GM12801 (cell line): ENCODE results near the gene CHTF18.

Experiments
- TF ChIP-seq, protein P1 (sequence below): IDR thresholded peaks from one replicate; pipeline ENCODE4 v1.5.1; 2011; ENCODE audit warnings: control low read depth; ENCODE audit not compliant: insufficient read length; ENCODE audit errors: extremely low read depth

The CHTF18 gene

DNA sequence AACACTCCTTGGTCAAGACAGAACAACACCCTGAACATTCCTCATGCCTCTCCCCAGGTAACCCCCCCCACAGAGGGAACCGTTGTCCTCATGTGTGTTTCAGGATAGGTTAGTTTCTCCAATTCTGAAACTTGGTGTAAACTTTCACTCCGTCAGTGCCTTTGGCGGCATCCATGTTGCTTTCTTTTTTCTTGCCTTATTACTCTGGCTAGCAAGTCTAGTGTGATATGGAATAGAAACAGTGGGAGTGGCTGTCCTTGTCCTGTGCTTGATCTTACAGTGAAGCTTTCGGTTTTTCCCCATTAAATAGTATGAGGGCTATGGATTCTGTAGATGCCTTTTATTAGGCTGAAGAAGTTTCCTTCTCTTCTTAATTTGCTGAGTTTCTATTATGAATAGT, 47.8 kb downstream of the CHTF18 start:
- TF ChIP-seq, protein P1, sequence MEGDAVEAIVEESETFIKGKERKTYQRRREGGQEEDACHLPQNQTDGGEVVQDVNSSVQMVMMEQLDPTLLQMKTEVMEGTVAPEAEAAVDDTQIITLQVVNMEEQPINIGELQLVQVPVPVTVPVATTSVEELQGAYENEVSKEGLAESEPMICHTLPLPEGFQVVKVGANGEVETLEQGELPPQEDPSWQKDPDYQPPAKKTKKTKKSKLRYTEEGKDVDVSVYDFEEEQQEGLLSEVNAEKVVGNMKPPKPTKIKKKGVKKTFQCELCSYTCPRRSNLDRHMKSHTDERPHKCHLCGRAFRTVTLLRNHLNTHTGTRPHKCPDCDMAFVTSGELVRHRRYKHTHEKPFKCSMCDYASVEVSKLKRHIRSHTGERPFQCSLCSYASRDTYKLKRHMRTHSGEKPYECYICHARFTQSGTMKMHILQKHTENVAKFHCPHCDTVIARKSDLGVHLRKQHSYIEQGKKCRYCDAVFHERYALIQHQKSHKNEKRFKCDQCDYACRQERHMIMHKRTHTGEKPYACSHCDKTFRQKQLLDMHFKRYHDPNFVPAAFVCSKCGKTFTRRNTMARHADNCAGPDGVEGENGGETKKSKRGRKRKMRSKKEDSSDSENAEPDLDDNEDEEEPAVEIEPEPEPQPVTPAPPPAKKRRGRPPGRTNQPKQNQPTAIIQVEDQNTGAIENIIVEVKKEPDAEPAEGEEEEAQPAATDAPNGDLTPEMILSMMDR = no peak

DNA sequence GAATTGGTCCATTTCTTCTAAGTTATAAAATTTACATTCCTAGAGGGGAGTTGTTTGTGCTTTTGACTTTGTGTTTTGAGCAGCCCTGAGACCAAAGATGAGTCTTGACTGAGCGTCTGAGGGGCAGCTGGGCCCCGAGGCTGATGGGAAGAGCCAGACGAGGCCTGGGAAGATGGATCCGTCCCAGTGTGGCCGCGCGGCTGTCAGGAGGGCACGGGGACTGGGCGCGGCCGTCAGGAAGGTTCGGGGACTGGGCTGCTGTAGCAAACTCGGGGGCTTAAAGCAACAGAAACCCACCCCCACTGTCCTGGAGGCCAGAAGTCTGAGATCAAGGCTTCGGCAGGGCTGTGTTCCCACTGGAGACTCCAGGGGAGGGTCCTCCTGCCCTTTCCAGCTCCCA, 50.3 kb downstream of the CHTF18 start:
- TF ChIP-seq, protein P1 = no peak

DNA sequence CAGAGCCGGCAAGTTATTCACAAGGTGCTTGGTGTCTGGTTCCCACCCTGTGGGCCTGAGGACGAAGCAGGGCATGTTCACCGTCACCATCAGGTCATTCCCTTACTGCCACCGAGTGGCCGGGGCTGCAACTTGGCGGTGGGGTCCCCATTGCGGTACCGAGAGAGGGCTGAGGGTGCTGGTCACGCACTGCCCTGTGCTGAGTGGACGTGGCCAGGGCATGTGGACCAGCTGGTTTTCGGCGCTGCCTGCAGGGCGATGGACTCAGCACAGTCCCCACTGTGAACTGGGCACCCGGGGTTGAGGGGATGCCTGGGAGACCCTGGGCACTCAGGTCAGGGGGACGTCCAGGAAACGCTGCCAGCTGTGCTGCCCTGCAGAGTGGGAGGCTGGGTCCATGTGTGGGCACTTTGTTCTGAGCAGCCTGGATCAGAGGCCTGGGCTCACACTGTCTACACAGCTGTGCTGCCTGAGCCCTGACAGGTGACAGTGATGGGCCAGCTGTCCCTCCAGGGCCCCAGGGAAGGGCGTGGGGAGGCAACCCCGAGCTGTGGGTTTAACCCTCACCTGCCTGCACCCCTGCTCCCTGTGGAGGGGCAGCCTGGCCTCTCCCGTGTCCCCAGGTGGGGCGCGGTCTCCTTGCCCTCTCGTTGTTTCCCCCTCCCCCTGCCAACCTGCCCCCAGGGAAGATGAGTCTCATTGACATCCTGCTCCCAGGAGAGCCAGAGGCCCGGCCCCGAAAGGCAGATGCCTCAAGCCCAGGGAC, 51.4 kb downstream of the CHTF18 start:
- TF ChIP-seq, protein P1 = no peak

DNA sequence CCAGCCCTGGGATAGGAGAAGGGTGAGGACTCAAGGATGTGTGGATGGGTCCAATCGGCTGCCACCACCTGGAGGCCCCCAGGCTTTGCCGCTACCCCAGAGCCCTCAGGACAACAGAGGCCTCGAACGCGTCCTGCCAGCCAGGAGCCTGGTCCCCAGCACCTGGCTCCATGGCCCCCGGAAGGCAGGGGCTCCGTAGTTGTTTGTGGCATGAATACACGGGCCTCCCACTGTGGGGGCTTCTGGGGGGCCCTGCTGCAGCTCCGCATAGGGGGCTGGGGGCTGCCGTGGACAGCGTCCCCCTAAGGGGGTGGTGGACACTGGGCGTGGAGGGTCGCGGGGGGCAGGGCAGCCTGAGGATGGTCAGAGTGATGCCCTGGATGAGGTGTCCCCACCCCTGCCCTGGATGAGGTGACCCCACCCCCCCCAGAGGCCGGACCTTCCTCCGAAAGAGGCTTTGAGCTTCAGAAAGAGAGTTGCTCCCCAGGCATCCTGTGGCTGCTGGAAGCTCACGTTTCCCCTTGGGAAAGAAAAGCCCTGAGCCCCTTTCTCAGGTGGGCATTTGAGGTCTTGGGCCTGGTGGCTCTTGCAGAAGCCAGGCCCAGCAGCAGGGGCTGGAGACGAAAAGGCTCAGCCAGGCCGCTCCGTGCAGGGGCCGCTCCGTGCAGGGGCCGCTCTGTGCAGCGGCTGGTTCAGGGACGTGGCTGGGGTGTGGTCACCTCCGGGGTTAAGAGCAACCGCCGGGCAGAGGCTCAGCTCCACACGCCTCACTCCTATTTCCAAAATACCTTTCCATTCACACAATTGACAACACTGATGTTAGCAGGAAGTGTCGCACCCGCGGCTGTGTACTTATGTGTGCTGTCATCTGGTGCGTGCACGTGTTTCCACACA, 52.4 kb downstream of the CHTF18 start:
- TF ChIP-seq, protein P1 = no peak

DNA sequence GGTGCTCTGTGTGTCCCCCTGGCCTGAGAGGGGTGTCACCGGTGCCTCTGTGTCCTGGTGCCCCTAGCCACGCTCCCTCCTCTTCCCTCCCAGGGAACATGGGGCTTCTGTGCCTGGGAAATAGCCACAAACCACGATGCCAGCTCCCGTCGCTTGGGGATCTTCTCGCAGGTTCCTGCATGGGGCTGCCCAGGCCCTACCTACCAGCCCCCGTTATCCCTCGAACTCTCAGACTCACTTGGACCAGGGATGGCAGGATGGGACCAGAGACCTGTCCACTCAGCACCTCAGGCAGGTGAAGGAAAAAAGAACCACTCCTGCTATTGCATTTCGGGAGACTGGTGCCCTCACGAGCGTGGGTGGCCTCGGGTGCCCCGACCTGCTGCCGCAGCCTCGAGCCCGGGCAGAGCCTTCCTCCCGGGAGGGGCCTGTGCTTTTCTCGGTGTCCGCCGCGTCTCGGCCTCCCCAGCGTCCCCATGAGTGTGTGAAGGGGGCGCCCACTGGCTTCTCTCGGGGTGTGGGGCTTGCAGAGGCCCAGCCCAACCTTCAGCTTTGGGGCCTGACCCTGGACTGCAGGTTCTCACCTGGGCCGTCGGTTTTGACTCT, 53.1 kb downstream of the CHTF18 start:
- TF ChIP-seq, protein P1 = no peak

DNA sequence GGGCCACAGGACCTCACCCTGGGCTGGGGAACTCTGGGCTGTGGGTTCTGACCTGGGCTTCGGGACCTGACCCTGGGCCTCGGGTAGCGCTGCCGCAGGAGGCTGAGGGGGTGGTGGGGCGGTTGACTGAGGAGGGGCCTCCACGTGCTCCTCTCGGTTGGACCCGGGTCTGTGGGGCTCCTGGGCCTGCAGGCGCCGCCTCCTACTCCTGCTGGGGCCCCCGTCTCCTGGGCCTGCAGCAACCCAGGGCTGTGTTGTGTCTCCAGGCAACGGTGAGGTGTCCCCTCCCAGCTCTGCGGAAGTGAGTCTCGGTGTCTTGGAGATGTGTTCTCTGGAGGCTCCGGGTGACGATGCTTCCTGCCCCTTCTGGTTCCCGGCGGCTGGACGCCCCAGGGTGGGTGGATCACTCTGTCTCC, 53.6 kb downstream of the CHTF18 start:
- TF ChIP-seq, protein P1 = no peak
